GM12873 (cell line): ENCODE data around the gene ABCG2.

Experiments used
- CTCF ChIP-seq: IDR thresholded peaks from 2 replicates; pipeline ENCODE4 v1.5.1; 2012; ENCODE audit warnings: low read depth, mild to moderate bottlenecking, moderate library complexity, low read length, control low read depth; ENCODE audit not compliant: insufficient read depth; ENCODE audit errors: missing control alignments

ABCG2 gene

GRCh38 chr4:88101165-88101564 lies 57.3 kb downstream of the ABCG2 start:
- TF ChIP-seq CTCF: no peak

GRCh38 chr4:88098993-88099752 lies 59.3 kb downstream of the ABCG2 start:
- no peak for TF ChIP-seq CTCF

GRCh38 chr4:88097781-88098180 lies 60.7 kb downstream of the ABCG2 start:
- TF ChIP-seq CTCF: no peak

- TF ChIP-seq CTCF: no peak
Observed at GRCh38 chr4:88097301-88097700, 61.1 kb downstream of the ABCG2 start.

- TF ChIP-seq CTCF: no peak
Observed at GRCh38 chr4:88093874-88094273, 64.6 kb downstream of the ABCG2 start.

GRCh38 chr4:88091378-88091777 lies 67.1 kb downstream of the ABCG2 start:
- no peak for TF ChIP-seq CTCF

GRCh38 chr4:88090898-88091297 lies 67.5 kb downstream of the ABCG2 start:
- no peak for TF ChIP-seq CTCF
